ENCODE results near the gene PARP4. TPM values are rescaled to one million over a fixed set of nuclear protein-coding genes. Genes with fewer than 3 reads are reported as not detected.
"Not testable (repeated sequence)": the region's sequence is repeated elsewhere in the genome, so short reads cannot be mapped to it uniquely, and the experiment has no call there.

The PARP4 gene
- total and polyA plus RNA-seq, 2 donors (not counting 1 experiment from before 2014, with no cell fraction given) = 22.2 to 88.8 TPM

DNA sequence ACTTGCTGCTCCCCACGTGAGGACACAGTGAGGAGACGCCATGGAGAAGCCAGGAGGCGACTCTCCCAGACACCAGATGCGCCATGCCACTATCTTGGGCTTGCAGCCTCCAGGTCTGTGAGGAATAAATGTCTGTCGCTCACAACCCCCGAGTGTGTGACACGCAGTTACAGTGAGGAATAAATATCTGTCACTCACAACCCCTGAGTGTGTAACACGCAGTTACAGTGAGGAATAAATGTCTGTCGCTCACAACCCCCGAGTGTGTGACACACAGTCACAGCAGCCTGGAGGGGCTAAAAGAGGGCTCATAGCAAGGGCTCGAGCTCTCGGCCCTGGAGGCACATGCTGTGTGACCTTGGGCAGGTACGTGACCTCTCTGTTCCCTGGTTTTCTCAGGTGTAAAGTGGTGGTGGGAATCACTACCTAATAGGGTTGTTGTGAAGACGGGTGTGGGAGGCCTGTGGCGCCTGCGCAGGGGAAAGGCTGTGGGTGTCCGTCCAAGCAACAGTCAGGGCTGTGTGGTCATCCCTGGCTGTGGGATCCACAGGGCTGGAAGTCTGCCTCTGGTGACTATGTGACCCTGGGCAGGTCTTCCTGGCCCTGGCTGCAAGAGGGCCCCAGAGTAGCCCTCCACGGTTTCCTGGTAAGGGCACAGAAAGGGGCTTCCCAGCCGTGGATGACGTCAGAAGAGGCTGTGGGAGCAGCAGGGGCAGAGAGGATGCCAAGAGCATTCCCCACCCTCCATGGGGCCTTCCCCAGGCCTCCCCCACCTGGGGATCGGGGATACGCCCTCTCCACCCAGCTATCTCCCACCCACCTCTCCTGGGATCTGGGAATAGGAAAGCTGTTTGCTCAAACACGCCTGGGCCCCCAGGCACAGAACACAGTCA lies 125.5 kb downstream of the PARP4 start:
- Mint-ChIP-seq H3K4me1 (no peaks in the 10 kb centered on the region), H3K4me3 (no peak overlapping the region), H3K9me3 (ENCODE audit: insufficient read depth) (no peaks in the 10 kb centered on the region), H3K27me3 (peaks cover 3% of the 10 kb centered on the region), H3K27ac (no peak overlapping the region)
- H3K27ac ChIP-seq (ENCODE audit: low read length in 2 of 2) = no peak overlapping the region
- H3K36me3 ChIP-seq (replicated peaks in 1 of 2; ENCODE audit: control extremely low read depth in 1 of 2, control insufficient read depth in 1 of 2, extremely low read depth in 1 of 2, insufficient read depth in 2 of 2, low read length in 1 of 2) = no peaks in the 10 kb centered on the region
- intact Hi-C loops (cut with micrococcal nuclease) = no loop called here
- no peaks in the 10 kb centered on the region for H3K27me3 ChIP-seq (replicated peaks in 1 of 4; ENCODE audit: control extremely low read depth in 1 of 4, control insufficient read depth in 3 of 4, insufficient read depth in 4 of 4, low read length in 3 of 4)
- ATAC-seq (ENCODE audit: low read depth) = no peak
- no peaks in the 10 kb centered on the region for H3K9me3 ChIP-seq (ENCODE audit: control extremely low read depth in 1 of 3, control insufficient read depth in 2 of 3, insufficient read depth in 1 of 3, low read length in 2 of 3)
- TF ChIP-seq, protein P1, sequence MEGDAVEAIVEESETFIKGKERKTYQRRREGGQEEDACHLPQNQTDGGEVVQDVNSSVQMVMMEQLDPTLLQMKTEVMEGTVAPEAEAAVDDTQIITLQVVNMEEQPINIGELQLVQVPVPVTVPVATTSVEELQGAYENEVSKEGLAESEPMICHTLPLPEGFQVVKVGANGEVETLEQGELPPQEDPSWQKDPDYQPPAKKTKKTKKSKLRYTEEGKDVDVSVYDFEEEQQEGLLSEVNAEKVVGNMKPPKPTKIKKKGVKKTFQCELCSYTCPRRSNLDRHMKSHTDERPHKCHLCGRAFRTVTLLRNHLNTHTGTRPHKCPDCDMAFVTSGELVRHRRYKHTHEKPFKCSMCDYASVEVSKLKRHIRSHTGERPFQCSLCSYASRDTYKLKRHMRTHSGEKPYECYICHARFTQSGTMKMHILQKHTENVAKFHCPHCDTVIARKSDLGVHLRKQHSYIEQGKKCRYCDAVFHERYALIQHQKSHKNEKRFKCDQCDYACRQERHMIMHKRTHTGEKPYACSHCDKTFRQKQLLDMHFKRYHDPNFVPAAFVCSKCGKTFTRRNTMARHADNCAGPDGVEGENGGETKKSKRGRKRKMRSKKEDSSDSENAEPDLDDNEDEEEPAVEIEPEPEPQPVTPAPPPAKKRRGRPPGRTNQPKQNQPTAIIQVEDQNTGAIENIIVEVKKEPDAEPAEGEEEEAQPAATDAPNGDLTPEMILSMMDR (IDR thresholded peaks at IDR 0.05) = no peak
- TF ChIP-seq EZH2 (IDR thresholded peaks at IDR 0.05; ENCODE audit: borderline replicate concordance, insufficient read depth, low read depth, low read length, poor library complexity, severe bottlenecking) = no peak
- no peak overlapping the region for H3K4me3 ChIP-seq (ENCODE audit: control extremely low read depth in 1 of 5, extremely low read depth in 1 of 5, insufficient read depth in 1 of 5, low read depth in 2 of 5, low read length in 4 of 5)
- ChIA-PET POLR2A (no interaction called here), CTCF (no interaction called here)
- no peak for DNase-seq
- H2AFZ ChIP-seq (ENCODE audit: insufficient read depth, low read depth, low read length, poor library complexity, severe bottlenecking) = no peak overlapping the region
- 85% methylated on average over 20 of the region's 23 CpGs for WGBS (ENCODE audit: insufficient coverage)
- no peak overlapping the region for H3K9ac ChIP-seq (ENCODE audit: low read length)
- no peak overlapping the region for H3K4me2 ChIP-seq (replicated peaks; ENCODE audit: low read depth, low read length, poor library complexity, severe bottlenecking)
- no peaks in the 10 kb centered on the region for H3K79me2 ChIP-seq (ENCODE audit: control insufficient read depth, insufficient read depth, low read length)
- H4K20me1 ChIP-seq (ENCODE audit: control insufficient read depth, insufficient read depth, low read length, poor library complexity, severe bottlenecking) = no peaks in the 10 kb centered on the region
- H3K4me1 ChIP-seq (ENCODE audit: control insufficient read depth in 2 of 2, insufficient read depth in 2 of 2, low read length in 2 of 2) = no peaks in the 10 kb centered on the region

DNA sequence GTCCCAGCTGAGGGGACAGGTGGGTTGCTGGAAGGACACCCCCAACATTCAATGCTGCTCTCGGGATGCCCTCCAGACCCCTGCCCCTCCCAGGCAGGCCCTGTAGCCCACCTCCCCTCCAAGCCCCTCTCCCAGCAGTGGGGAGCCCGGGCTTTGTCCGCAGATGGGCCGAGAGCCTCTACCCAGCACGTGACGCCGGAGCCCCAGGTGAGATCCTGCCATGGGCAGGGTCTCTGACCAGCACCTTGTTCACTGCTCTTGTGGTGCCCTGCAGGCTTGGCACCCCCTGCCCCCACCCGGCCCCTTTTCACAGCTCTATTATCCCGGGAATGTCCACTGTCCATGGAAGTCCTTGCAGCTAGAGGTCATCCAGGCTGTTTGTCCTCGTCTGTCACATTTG lies 126.7 kb downstream of the PARP4 start:
- H3K79me2 ChIP-seq (ENCODE audit: control insufficient read depth, insufficient read depth, low read length) = no peaks in the 10 kb centered on the region
- TF ChIP-seq, protein P1 (IDR thresholded peaks at IDR 0.05) = no peak
- TF ChIP-seq EZH2 (IDR thresholded peaks at IDR 0.05; ENCODE audit: borderline replicate concordance, insufficient read depth, low read depth, low read length, poor library complexity, severe bottlenecking) = no peak
- DNase-seq (no peak), ATAC-seq (ENCODE audit: low read depth) (no peak)
- no peaks in the 10 kb centered on the region for H3K4me1 ChIP-seq (ENCODE audit: control insufficient read depth in 2 of 2, insufficient read depth in 2 of 2, low read length in 2 of 2)
- intact Hi-C loops (cut with micrococcal nuclease) = no loop called here
- no peaks in the 10 kb centered on the region for H3K27me3 ChIP-seq (replicated peaks in 1 of 4; ENCODE audit: control extremely low read depth in 1 of 4, control insufficient read depth in 3 of 4, insufficient read depth in 4 of 4, low read length in 3 of 4)
- no peak overlapping the region for H3K4me3 Mint-ChIP-seq
- no peaks in the 10 kb centered on the region for H3K36me3 ChIP-seq (replicated peaks in 1 of 2; ENCODE audit: control extremely low read depth in 1 of 2, control insufficient read depth in 1 of 2, extremely low read depth in 1 of 2, insufficient read depth in 2 of 2, low read length in 1 of 2)
- H3K9ac ChIP-seq (ENCODE audit: low read length) = no peak overlapping the region
- H3K9me3 Mint-ChIP-seq (ENCODE audit: insufficient read depth) = no peaks in the 10 kb centered on the region
- POLR2A ChIA-PET = no interaction called here
- H3K9me3 ChIP-seq (ENCODE audit: control extremely low read depth in 1 of 3, control insufficient read depth in 2 of 3, insufficient read depth in 1 of 3, low read length in 2 of 3) = no peaks in the 10 kb centered on the region
- no peaks in the 10 kb centered on the region for H4K20me1 ChIP-seq (ENCODE audit: control insufficient read depth, insufficient read depth, low read length, poor library complexity, severe bottlenecking)
- H3K4me1 Mint-ChIP-seq = no peaks in the 10 kb centered on the region
- H2AFZ ChIP-seq (ENCODE audit: insufficient read depth, low read depth, low read length, poor library complexity, severe bottlenecking) = no peak overlapping the region
- no peak overlapping the region for H3K27ac ChIP-seq (ENCODE audit: low read length in 2 of 2)
- H3K27ac Mint-ChIP-seq = no peak overlapping the region
- H3K27me3 Mint-ChIP-seq = peaks cover 3% of the 10 kb centered on the region
- CTCF ChIA-PET = no interaction called here
- H3K4me3 ChIP-seq (ENCODE audit: control extremely low read depth in 1 of 5, extremely low read depth in 1 of 5, insufficient read depth in 1 of 5, low read depth in 2 of 5, low read length in 4 of 5) = no peak overlapping the region
- no peak overlapping the region for H3K4me2 ChIP-seq (replicated peaks; ENCODE audit: low read depth, low read length, poor library complexity, severe bottlenecking)
- 92% methylated on average over 9 of the region's 10 CpGs for WGBS (ENCODE audit: insufficient coverage)

DNA sequence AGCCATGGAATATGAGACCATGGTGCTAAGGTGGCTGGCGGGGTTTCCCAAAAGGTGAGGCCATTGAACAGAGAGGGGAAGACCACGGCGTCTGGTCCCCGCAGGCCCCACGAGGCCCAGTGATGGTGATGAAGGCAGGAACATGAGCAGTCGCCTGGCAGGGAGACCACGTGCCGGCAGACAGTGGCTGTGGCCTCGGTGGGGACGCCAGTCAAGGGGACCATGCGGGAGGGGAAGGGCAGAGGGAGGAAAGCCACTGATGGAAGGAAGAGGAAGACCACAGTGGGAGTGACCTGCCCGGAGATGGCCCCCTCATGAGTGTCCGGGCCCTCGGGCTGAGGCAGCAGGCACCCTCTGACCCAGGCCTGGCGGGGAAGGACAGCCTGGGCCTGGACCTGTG lies 127.6 kb downstream of the PARP4 start:
- H3K36me3 ChIP-seq (replicated peaks in 1 of 2; ENCODE audit: control extremely low read depth in 1 of 2, control insufficient read depth in 1 of 2, extremely low read depth in 1 of 2, insufficient read depth in 2 of 2, low read length in 1 of 2); H3K27me3 Mint-ChIP-seq; ATAC-seq (ENCODE audit: low read depth); H3K79me2 ChIP-seq (ENCODE audit: control insufficient read depth, insufficient read depth, low read length); H4K20me1 ChIP-seq (ENCODE audit: control insufficient read depth, insufficient read depth, low read length, poor library complexity, severe bottlenecking); H3K4me1 Mint-ChIP-seq; H3K4me3 ChIP-seq (ENCODE audit: control extremely low read depth in 1 of 5, extremely low read depth in 1 of 5, insufficient read depth in 1 of 5, low read depth in 2 of 5, low read length in 4 of 5); H3K4me1 ChIP-seq (ENCODE audit: control insufficient read depth in 2 of 2, insufficient read depth in 2 of 2, low read length in 2 of 2); POLR2A ChIA-PET; H3K9me3 ChIP-seq (ENCODE audit: control extremely low read depth in 1 of 3, control insufficient read depth in 2 of 3, insufficient read depth in 1 of 3, low read length in 2 of 3); H3K27ac ChIP-seq (ENCODE audit: low read length in 2 of 2); H3K4me3 Mint-ChIP-seq; H3K27me3 ChIP-seq (replicated peaks in 1 of 4; ENCODE audit: control extremely low read depth in 1 of 4, control insufficient read depth in 3 of 4, insufficient read depth in 4 of 4, low read length in 3 of 4); H3K9me3 Mint-ChIP-seq (ENCODE audit: insufficient read depth); CTCF ChIA-PET; H3K27ac Mint-ChIP-seq; H2AFZ ChIP-seq (ENCODE audit: insufficient read depth, low read depth, low read length, poor library complexity, severe bottlenecking); H3K9ac ChIP-seq (ENCODE audit: low read length); DNase-seq; H3K4me2 ChIP-seq (replicated peaks; ENCODE audit: low read depth, low read length, poor library complexity, severe bottlenecking): not testable (repeated sequence)
- intact Hi-C loops (cut with micrococcal nuclease) = loop anchor here (5.0 kb wide), 1 partner anchor 53 kb away; no protein-coding TSS in a partner anchor
- 96% methylated on average over 10 of the region's 15 CpGs for WGBS (ENCODE audit: insufficient coverage)
